Karpas-422 (cell line): ENCODE measurements around the gene MDC1. TPM values are rescaled to one million over a fixed set of nuclear protein-coding genes. Genes with fewer than 3 reads are reported as not detected.

Experiments
- DNase-seq: peaks from one replicate; pipeline ENCODE4 v3.0.0-alpha.2; 2015
- H2AFZ ChIP-seq: fragments of 200-600 bp; sonication (generic); 2 replicates; pipeline ENCODE4 v1.6.1; 2014; ENCODE audit warnings: antibody characterized with exemption, low read length, mixed read lengths
- H3K27ac ChIP-seq: fragments of 200-600 bp; sonication (generic); 2 replicates; pipeline ENCODE4 v1.5.1; 2014; ENCODE audit warnings: mild to moderate bottlenecking, low read length, moderate library complexity
- H3K27me3 ChIP-seq: fragments of 200-600 bp; sonication (generic); 2 replicates; pipeline ENCODE4 v1.6.1; 2014; ENCODE audit warnings: low read length, mixed read lengths
- H3K36me3 ChIP-seq: fragments of 200-600 bp; sonication (generic); 2 replicates; pipeline ENCODE4 v1.6.1; 2014; ENCODE audit warnings: low read length, mixed read lengths; ENCODE audit not compliant: insufficient read depth
- H3K4me1 ChIP-seq: fragments of 200-600 bp; sonication (generic); 2 replicates; pipeline ENCODE4 v1.6.1; 2014; ENCODE audit warnings: mild to moderate bottlenecking, low read length, mixed read lengths
- H3K4me2 ChIP-seq: fragments of 200-600 bp; sonication (generic); 2 replicates; pipeline ENCODE4 v1.6.1; 2014; ENCODE audit warnings: low read length, low read depth, mild to moderate bottlenecking; ENCODE audit not compliant: poor library complexity, severe bottlenecking
- H3K4me3 ChIP-seq: fragments of 200-600 bp; sonication (generic); 2 replicates; pipeline ENCODE4 v1.5.1; 2014; ENCODE audit warnings: mild to moderate bottlenecking, antibody characterized with exemption, low read length, mixed read lengths
- H3K79me2 ChIP-seq: fragments of 200-600 bp; sonication (generic); 2 replicates; pipeline ENCODE4 v1.6.1; 2014; ENCODE audit warnings: mild to moderate bottlenecking, low read length, mixed read lengths
- H3K9ac ChIP-seq: fragments of 200-600 bp; sonication (generic); 2 replicates; pipeline ENCODE4 v1.6.0; 2014; ENCODE audit warnings: low read length
- H3K9me2 ChIP-seq: fragments of 200-600 bp; sonication (generic), shearing (Covaris generic); replicated peaks from 2 replicates; pipeline ENCODE4 v1.6.0; 2014; ENCODE audit warnings: mild to moderate bottlenecking, low read length, moderate library complexity; ENCODE audit not compliant: insufficient read depth
- H3K9me3 ChIP-seq: fragments of 300-700, 200-600 bp; sonication (generic); 2 replicates; pipeline ENCODE4 v1.6.1; 2014; ENCODE audit warnings: low read length, mixed read lengths
- H4K20me1 ChIP-seq: fragments of 200-600 bp; sonication (generic); 2 replicates; pipeline ENCODE4 v1.6.1; 2014; ENCODE audit warnings: mild to moderate bottlenecking, antibody characterized with exemption, low read length, low read depth; ENCODE audit not compliant: insufficient read depth
- total RNA-seq: library from RNA; depleted of rRNA; stranded (reverse); fragments of >200 nt; shearing (Covaris generic); gene quantifications from 2 replicates; pipeline ENCODE4 v1.2.3, GENCODE V29; 2014; ENCODE audit warnings: low replicate concordance

The MDC1 gene
- total RNA-seq, 1 experiment from 2014 or later, result 11.0 TPM

DNA sequence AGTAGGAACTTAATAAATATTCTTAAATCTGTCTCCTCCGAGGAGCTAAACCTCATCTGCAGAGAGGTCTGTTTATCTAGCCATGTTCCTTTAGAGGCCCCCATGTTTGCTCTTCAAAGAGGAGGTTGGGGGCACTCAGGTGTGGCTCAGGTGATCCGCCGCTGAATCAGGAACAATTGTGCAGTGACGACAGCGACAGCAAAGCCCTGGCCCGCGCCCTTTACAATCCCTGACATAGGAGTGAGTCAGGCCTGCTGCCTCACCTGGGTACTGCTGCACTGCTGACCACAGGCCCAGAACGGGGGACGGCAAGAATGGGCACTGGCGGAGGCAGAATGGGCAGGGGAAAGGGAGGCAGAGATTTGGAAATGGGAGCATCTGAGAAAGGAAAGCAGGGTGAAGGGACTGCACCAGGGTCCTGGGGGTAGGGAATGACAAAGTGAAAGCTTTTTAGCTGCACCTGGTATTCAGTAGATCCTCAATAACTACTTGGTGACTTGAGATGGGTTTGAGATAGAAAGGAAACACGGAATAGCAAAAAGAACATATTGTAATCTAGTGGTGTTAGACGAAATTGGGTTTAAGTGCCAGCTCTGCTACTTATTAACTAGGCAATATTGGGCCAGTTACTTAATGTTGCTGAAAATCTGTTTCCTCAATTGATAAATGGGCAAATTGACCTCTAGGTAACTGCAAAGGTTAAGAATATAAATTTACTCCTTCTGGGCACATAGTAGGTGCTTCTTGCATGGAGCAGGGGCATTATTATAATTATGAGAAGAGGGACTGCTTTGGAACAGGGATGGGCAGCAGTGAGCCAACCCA is 32.7 kb upstream of the MDC1 start:
- Histone ChIP-seq H4K20me1 (no peaks in the 10 kb centered on the region), H3K4me3 (no peak overlapping the region), H2AFZ (no peak overlapping the region), H3K79me2 (no peaks in the 10 kb centered on the region), H3K4me1 (no peaks in the 10 kb centered on the region), H3K9me2 (no peaks in the 10 kb centered on the region), H3K27me3 (no peaks in the 10 kb centered on the region), H3K9ac (no peak overlapping the region), H3K9me3 (no peaks in the 10 kb centered on the region), H3K36me3 (no peaks in the 10 kb centered on the region), H3K27ac (no peak overlapping the region), H3K4me2 (no peak overlapping the region)
- peak; percentile 2 for DNase-seq

DNA sequence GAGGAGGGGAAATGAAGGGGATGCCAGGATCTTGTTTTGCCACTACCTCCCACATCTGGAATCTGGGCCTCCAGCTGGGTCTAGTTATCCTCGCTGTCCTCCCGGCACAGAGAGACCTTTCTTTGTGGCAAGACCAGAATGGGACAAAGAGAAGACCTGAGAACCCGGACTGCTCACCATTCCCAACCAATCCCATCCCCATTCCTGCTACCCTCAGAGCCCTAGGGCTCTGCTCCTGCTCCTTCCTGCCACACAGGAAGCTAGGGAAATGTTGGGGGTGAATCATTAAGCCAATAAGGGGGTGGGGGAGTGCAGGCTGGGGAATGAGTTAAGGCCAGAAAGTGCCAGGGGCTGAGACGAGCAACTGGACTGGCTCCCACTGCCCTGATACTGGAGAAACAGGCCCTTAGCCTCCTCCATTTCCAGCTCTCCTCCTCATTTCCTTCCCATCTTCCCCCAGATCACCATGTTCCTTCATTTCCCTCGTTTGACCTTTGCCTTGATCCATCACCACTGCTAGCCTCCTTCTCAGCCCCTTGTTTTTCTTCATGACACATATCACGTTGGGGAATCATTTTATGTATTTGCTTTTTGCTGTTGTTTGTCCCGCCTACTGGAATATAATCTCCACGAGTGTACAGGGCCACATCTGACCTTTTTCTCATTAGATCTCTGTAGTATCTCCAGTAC is 31.9 kb upstream of the MDC1 start:
- H3K9me2 ChIP-seq, result no peaks in the 10 kb centered on the region
- no peak overlapping the region for H3K27ac ChIP-seq
- H3K27me3 ChIP-seq, result no peaks in the 10 kb centered on the region
- H3K4me1 ChIP-seq, result peaks cover 6% of the 10 kb centered on the region
- DNase-seq, result peak; percentile 9
- no peak overlapping the region for H3K4me2 ChIP-seq
- no peak overlapping the region for H3K4me3 ChIP-seq
- no peaks in the 10 kb centered on the region for H3K9me3 ChIP-seq
- no peaks in the 10 kb centered on the region for H3K79me2 ChIP-seq
- no peak overlapping the region for H3K9ac ChIP-seq
- H4K20me1 ChIP-seq, result no peaks in the 10 kb centered on the region
- H3K36me3 ChIP-seq, result no peaks in the 10 kb centered on the region
- no peak overlapping the region for H2AFZ ChIP-seq

DNA sequence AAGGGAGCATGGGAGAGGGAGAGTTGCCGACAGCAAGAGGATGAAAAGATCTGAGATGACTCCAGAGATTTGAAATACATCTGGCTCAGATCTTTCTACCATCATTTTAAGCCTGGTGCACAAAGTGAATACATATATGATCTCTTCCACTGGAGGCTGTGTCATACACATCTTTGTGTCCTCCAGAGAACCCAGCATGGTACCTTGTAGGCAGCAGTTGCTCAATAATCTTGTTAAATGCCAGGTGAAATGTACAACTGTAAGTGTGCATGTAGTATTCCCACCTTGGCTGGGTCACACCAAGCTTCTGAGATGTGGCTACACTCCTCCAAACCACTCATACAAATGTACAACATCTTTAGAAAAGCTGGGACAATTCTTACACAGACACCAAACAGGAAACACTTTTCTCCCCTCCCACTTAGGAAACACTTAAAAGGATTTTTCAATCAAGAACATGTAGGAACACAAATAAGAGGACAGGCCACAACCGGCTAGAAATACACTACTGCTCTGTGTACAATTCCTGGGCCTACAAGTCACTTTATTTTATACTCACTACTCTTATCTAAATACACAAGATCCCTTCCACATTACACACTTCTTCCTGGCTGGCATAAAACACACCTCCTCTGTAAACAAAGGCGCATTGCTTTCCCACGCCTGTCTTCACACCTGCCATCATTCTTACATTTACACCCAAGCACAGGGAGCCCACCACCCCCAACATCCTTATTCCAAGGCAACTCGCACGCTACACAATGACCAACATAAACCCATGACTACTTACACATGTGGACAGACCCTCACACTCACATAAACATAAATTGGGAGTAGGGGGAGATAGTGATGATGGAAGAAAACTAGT is 31.1 kb upstream of the MDC1 start:
- H2AFZ ChIP-seq, result no peak overlapping the region
- no peaks in the 10 kb centered on the region for H4K20me1 ChIP-seq
- peak; percentile 38 for DNase-seq
- no peak overlapping the region for H3K27ac ChIP-seq
- H3K27me3 ChIP-seq, result no peaks in the 10 kb centered on the region
- H3K9me3 ChIP-seq, result no peaks in the 10 kb centered on the region
- no peaks in the 10 kb centered on the region for H3K79me2 ChIP-seq
- no peaks in the 10 kb centered on the region for H3K36me3 ChIP-seq
- no peaks in the 10 kb centered on the region for H3K9me2 ChIP-seq
- H3K4me2 ChIP-seq, result no peak overlapping the region
- H3K4me3 ChIP-seq, result no peak overlapping the region
- peaks cover 15% of the 10 kb centered on the region for H3K4me1 ChIP-seq
- no peak overlapping the region for H3K9ac ChIP-seq

DNA sequence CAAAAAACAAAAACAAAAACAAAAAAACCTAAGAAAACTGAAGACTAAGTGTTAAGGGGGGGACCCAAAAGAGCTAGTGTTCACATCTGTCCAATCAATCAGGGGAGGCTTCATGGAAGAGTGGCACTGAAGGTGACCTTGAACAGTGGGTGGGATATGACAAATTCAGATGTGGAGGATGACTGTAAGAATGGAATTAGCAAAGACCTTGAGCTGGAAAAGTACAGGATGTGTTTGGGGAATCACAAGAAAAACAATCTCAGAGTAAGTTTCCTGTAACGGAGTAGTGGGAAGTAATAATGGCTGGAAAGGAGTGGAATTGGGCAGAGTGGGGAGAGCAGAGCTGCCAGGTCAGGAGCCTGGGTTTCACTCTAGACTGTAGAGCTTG is 30.2 kb upstream of the MDC1 start:
- Histone ChIP-seq H3K9me3 (no peaks in the 10 kb centered on the region), H3K79me2 (no peaks in the 10 kb centered on the region), H3K36me3 (no peaks in the 10 kb centered on the region), H3K4me2 (no peak overlapping the region), H3K27ac (no peak overlapping the region), H3K9ac (no peak overlapping the region), H3K27me3 (no peaks in the 10 kb centered on the region), H3K9me2 (no peaks in the 10 kb centered on the region), H4K20me1 (no peaks in the 10 kb centered on the region), H3K4me3 (no peak overlapping the region), H2AFZ (no peak overlapping the region), H3K4me1 (peaks cover 18% of the 10 kb centered on the region)
- DNase-seq, result peak; percentile 32

DNA sequence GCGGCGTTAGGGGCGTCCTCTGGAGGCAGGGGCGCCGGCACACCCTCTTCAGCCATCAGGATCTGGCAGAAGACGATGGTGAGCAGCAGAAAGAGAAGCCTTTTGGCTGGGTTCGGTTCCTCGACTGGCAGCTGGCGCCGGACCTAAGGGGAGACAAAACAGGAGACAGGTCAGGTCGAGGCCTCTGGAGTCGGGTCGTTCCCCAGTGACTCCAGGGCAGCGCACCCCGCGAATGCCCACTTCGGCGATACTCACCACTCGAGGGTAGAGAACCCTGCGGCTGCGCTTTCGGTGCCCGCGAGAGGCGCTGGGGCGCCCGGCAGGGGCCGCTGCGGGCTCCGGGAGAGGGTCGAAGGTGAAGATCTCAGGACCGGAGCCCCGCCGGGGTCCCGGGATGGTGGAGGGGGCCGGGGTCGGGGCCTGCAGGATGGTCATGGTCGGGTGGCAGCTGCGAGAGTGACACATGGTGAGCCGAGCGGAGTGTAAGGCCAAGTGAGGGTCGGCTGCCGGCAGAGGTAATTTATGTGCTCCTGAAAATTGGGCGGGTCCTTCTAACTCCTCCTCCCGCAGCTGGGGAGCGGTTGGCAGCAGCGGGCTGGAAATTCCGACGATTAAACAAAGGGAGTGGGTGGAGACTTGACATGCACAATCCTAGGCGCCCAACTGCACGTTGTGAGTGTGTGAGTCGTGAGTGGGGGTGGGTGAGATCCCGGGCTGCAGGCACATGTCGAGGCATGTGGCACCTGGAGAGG is 27.1 kb upstream of the MDC1 start, which contains the start of gene IER3:
Gene IER3 (minus strand): TSS at position 494 of the 752 bp plus-strand sequence. CDS start 29 bp downstream, at position 465.
- H3K27me3 ChIP-seq, result no peaks in the 10 kb centered on the region
- peaks cover 16% of the 10 kb centered on the region for H3K79me2 ChIP-seq
- peak within 1 kb of the TSS; percentile 77 for H3K4me3 ChIP-seq
- H3K9me2 ChIP-seq, result no peaks in the 10 kb centered on the region
- peaks cover 27% of the 10 kb centered on the region for H3K4me1 ChIP-seq
- peak within 1 kb of the TSS; percentile 81 for H3K4me2 ChIP-seq
- no peak within 1 kb of the TSS for H3K27ac ChIP-seq
- H4K20me1 ChIP-seq, result no peaks in the 10 kb centered on the region
- peak within 1 kb of the TSS; percentile 83 for H3K9ac ChIP-seq
- H2AFZ ChIP-seq, result peak within 1 kb of the TSS; percentile 53; the same call in 1 of the 2 replicates
- no peaks in the 10 kb centered on the region for H3K9me3 ChIP-seq
- peak; percentile 78 for DNase-seq
- peaks cover 12% of the 10 kb centered on the region for H3K36me3 ChIP-seq

DNA sequence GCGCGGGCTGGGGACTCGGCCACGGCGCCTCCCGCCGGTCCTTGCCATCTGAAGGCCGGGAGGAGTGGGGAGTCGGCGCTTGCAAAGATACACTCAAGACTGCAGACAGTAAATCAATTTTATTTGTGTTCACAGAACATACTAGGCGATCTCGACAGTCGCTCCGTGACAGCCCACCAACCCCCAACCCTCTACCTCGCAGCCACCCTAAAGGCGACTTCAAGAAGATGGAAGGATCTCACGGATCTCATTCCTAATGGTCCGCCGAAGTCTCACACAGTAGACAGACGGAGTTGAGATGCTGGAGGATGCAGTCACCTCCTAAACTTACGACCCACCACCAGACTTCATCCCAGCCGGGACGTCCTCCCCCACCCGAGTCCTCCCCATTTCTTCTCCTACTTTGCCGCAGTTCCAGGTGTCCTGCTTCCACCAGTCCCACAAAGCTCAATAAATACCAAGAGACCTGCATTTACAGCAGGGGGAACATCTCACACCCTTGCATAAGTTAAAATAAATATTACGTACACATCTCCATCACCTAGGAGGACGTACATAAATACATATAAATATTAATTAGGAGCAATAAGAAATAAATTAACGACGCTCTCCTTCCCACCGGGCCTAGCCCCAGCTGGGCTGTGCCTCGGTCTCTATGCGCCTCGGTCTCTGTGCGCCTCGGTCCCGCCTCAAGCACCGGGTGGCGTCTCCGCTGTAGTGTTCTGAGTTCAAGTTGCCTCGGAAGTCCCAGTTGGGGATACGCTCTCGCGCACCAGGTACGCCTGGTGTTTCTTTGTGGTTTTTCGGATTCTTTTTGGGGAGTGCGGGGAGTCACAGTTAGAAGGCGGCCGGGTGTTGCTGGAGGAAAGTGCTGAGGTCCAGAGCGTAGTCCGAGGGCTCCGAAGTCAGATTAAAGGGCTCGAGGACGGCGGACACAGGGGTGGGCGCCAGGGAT is 26.3 kb upstream of the MDC1 start:
- H3K4me2 ChIP-seq, result peak overlapping the region; percentile 81
- H3K79me2 ChIP-seq, result peaks cover 16% of the 10 kb centered on the region
- H4K20me1 ChIP-seq, result no peaks in the 10 kb centered on the region
- H3K27ac ChIP-seq, result no peak overlapping the region
- peaks cover 27% of the 10 kb centered on the region for H3K4me1 ChIP-seq
- DNase-seq, result peak; percentile 32
- peak overlapping the region; percentile 74 for H2AFZ ChIP-seq
- no peaks in the 10 kb centered on the region for H3K9me2 ChIP-seq
- no peaks in the 10 kb centered on the region for H3K9me3 ChIP-seq
- H3K4me3 ChIP-seq, result peak overlapping the region; percentile 77
- H3K9ac ChIP-seq, result peak overlapping the region; percentile 83
- no peaks in the 10 kb centered on the region for H3K27me3 ChIP-seq
- peaks cover 16% of the 10 kb centered on the region for H3K36me3 ChIP-seq
